Adrenal gland (tissue), 12 donors: ENCODE data around the gene EVI5L. TPM values are rescaled to one million over a fixed set of nuclear protein-coding genes. Genes with fewer than 3 reads are reported as not detected.

Experiments used
- DNase-seq, 7 donors: peaks; one replicate each; pipeline ENCODE4 v3.0.0-alpha.2; 2019 to 2020
- H3K27ac ChIP-seq, 5 donors: fragments of 200-600 bp; sonication (generic) in 4 of 5; 1 replicate in 3 of 5; 2 replicates in 2 of 5; pipeline versions ENCODE4 v1.5.1 to v1.8.0; 2016 to 2020; ENCODE audit warnings: mild to moderate bottlenecking in 1 of 5
- H3K27me3 ChIP-seq: fragments of 200-600 bp; 2 replicates; pipeline ENCODE4 v1.8.0; 2021
- H3K36me3 ChIP-seq, 2 donors: fragments of 200-600 bp; replicated peaks in 1 of 2; 1 replicate in 1 of 2; 2 replicates in 1 of 2; pipeline versions ENCODE4 v1.5.1 to v1.8.0; 2018 to 2022
- H3K4me1 ChIP-seq, 2 donors: fragments of 200-600 bp; replicated peaks in 1 of 2; 1 replicate in 1 of 2; 2 replicates in 1 of 2; pipeline versions ENCODE4 v1.5.1 to v1.8.0; 2018 to 2021
- H3K4me3 ChIP-seq, 4 donors: fragments of 200-600 bp; sonication (generic) in 3 of 4; one replicate each; pipeline ENCODE4 v1.5.1; 2016 to 2018
- H3K9me3 ChIP-seq, 3 donors: fragments of 200-600 bp; sonication (generic) in 1 of 3; replicated peaks in 1 of 3; 1 replicate in 2 of 3; 2 replicates in 1 of 3; pipeline versions ENCODE4 v1.5.1 to v1.8.0; 2016 to 2021
- CTCF ChIP-seq, 6 experiments: fragments of 450-650 bp in 4 of 6; fragments of 200-600 bp in 2 of 6; sonication (generic) in 1 of 6; IDR thresholded peaks; 1 replicate in 5 of 6; 2 replicates in 1 of 6; pipeline versions ENCODE4 v1.5.1 to v1.8.0; 2016 to 2021; ENCODE audit warnings: antibody characterized with exemption in 6 of 6, mild to moderate bottlenecking in 2 of 6, moderate library complexity in 1 of 6
- POLR2A ChIP-seq, 2 donors: fragments of 450-650 bp; IDR thresholded peaks; one replicate each; pipeline ENCODE4 v1.6.1; 2017; ENCODE audit warnings: antibody characterized with exemption in 2 of 2, mild to moderate bottlenecking in 2 of 2, moderate library complexity in 1 of 2
- WGBS, 4 donors: extraction: QIAGEN DNeasy Blood & Tissue Kit in 2 of 4; methylation state at CpG; one replicate each; pipeline versions ENCODE4 v1.1.5 to v1.1.7; 2013 to 2017; 5-methylcytosine and 5-hydroxymethylcytosine counted together
- intact Hi-C, 2 donors: fragments of 100-400 bp; cut with DNase I; formaldehyde crosslinking; loops; one replicate each; pipeline versions ENCODE4 v1.14.1 to v1.15.0; 2022 to 2023
- polyA plus RNA-seq, 3 donors: library from polyadenylated mRNA; stranded (reverse); fragments of 200-250 nt in 2 of 3; fragments of 350-450 nt in 1 of 3; fragmentation: Illumina TruSeq in 1 of 3; extraction: RNeasy Lipid Tissue Mini Kit (QIAGEN cat#74804) in 1 of 3; gene quantifications; one replicate each; pipeline ENCODE4 v1.2.3, GENCODE V29; 2013 to 2014
- total RNA-seq, 9 donors: library from RNA; depleted of rRNA in 4 of 9; stranded (reverse); fragments of >200 nt in 4 of 9; fragments of 120-200 nt in 1 of 9; fragmentation: NEBNext Ultra II Directional in 1 of 9; extraction: Animal tissue kit (Norgen Biotek cat#: 25700) in 1 of 9; gene quantifications; one replicate each; pipeline versions ENCODE4 v1.1.0 to v1.2.4, GENCODE V29; 2013 to 2023
- donor health status: healthy with polysubstance abuse.
- donor health status: Bipolar disorder and iron deficiency.
- donor health status: DM: yes; HTN: yes; CAD: no.
- donor health status: DM: no; HTN: no; CAD: no.
- donor health status: DM: no; HTN: no; CAD: no.
- donor health status: DM: yes; HTN: yes; CAD: no.

Gene EVI5L
- total and polyA plus RNA-seq, 12 donors, result 8.8 to 22.2 (median 20.5) TPM

- peak in 2 of 7 donors; percentile 20 to 52 for DNase-seq
- Histone ChIP-seq H3K9me3 (no peaks in the 10 kb centered on the region), H3K4me1 (peaks cover 0 to 7% of the 10 kb centered on the region in 2 donors), H3K4me3 (no peak overlapping the region), H3K27ac (no peak overlapping the region), H3K27me3 (no peaks in the 10 kb centered on the region), H3K36me3 (no peaks in the 10 kb centered on the region)
- 84 to 90% (median 85%) methylated on average over 13 to 26 of the region's 26 CpGs for WGBS, 4 donors
- TF ChIP-seq POLR2A (IDR thresholded peaks at IDR 0.05) (no peak), CTCF (IDR thresholded peaks at IDR 0.05) (no peak)
- intact Hi-C loops, result no loop called here
These were observed 21.8 kb downstream of the EVI5L start for GRCh38 chr19:7851623-7852500.

- Histone ChIP-seq H3K9me3 (no peaks in the 10 kb centered on the region), H3K4me3 (no peak overlapping the region), H3K4me1 (peaks cover 0 to 7% of the 10 kb centered on the region in 2 donors), H3K27ac (no peak overlapping the region), H3K36me3 (no peaks in the 10 kb centered on the region), H3K27me3 (no peaks in the 10 kb centered on the region)
- no peak for TF ChIP-seq POLR2A (IDR thresholded peaks at IDR 0.05)
- TF ChIP-seq CTCF (IDR thresholded peaks at IDR 0.05), result peak; percentile 80 to 89 (median 82)
- intact Hi-C loops, result no loop called here
- 23 to 32% (median 27%) methylated on average over 9 to 45 of the region's 45 CpGs for WGBS, 4 donors
- DNase-seq, result peak; percentile 86 to 95 (median 91)
These were observed 23.1 kb downstream of the EVI5L start for GRCh38 chr19:7852851-7853769.

GRCh38 chr19:7853770-7854128 lies 23.7 kb downstream of the EVI5L start:
- 80 to 83% (median 81%) methylated on average over 8 to 12 of the region's 12 CpGs for WGBS, 4 donors
- TF ChIP-seq CTCF (IDR thresholded peaks at IDR 0.05) (no peak), POLR2A (IDR thresholded peaks at IDR 0.05) (no peak)
- no peak overlapping the region for H3K27ac ChIP-seq
- H3K36me3 ChIP-seq, result no peaks in the 10 kb centered on the region
- peaks cover 0 to 7% of the 10 kb centered on the region in 2 donors for H3K4me1 ChIP-seq
- DNase-seq, result peak in 1 of 7 donors; percentile 19
- H3K27me3 ChIP-seq, result no peaks in the 10 kb centered on the region
- H3K4me3 ChIP-seq, result no peak overlapping the region
- intact Hi-C loops, result no loop called here
- H3K9me3 ChIP-seq, result no peaks in the 10 kb centered on the region
